Vagina (tissue), 2 donors: ENCODE data around the gene HLA-DMA.

Experiments
- CTCF ChIP-seq, 3 experiments: fragments of 450-650 bp in 2 of 3; fragments of 200-600 bp in 1 of 3; sonication (generic) in 1 of 3; IDR thresholded peaks; one replicate each; pipeline ENCODE4 v1.5.1; 2017 to 2019; ENCODE audit warnings: antibody characterized with exemption in 3 of 3, mild to moderate bottlenecking in 2 of 3, moderate library complexity in 2 of 3
- POLR2AphosphoS5 ChIP-seq, 2 donors: sonication (generic); formaldehyde crosslinking; IDR thresholded peaks; one replicate each; pipeline ENCODE4 v1.9.0; 2017; ENCODE audit warnings: antibody characterized with exemption in 2 of 2, mild to moderate bottlenecking in 2 of 2, low read depth in 1 of 2; ENCODE audit not compliant: insufficient read depth in 1 of 2

DNA sequence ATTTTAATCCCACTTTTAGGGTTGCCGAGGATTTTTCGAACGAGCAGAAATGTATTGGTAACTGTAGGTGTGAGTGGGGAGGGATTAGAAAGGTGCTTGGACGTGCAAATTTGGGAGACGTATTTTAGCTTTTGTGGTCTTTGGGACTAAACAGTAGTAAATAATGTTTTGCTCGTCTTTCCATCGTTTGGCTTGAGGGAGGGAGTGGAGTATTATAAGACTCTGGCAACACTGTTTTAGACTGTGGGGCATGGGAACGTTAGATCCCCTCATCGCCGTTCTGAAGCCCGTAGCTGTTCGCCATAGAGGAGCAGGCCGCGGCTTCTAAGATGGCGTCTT lies 18.3 kb upstream of the HLA-DMA start:
- TF ChIP-seq CTCF (IDR thresholded peaks at IDR 0.05) (no peak), POLR2AphosphoS5 (IDR thresholded peaks at IDR 0.05; ENCODE audit: insufficient read depth in 1 of 2, low read depth in 1 of 2) (no peak)
